GM21381 (cell line): ENCODE results near the gene RBMXL2.

Experiments used
- ATAC-seq: cut with Tn5 transposase; IDR thresholded peaks from one replicate; pipeline ENCODE4 v1.9.1; 2021; ENCODE audit warnings: mild to moderate bottlenecking, moderate library complexity; ENCODE audit not compliant: unreplicated experiment

The RBMXL2 gene

DNA sequence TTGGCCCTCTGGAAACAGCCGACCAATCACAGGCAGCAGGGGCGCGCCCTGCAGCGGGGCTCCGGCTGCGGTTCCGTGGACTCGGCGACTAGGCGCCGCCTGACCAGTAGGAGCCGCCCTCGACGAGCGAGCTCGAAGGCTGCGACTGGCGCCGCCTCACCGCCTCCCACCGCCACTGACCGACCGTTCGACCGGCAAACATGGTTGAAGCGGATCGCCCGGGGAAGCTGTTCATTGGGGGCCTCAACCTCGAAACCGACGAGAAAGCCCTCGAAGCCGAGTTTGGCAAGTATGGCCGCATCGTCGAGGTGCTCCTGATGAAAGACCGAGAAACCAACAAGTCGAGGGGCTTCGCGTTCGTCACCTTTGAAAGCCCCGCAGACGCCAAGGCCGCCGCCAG lies at the start of gene RBMXL2:
TSS of gene RBMXL2 (plus strand) at position 78 of the 400 bp plus-strand sequence. CDS start at position 201, 123 bp downstream.
- ATAC-seq: no peak

DNA sequence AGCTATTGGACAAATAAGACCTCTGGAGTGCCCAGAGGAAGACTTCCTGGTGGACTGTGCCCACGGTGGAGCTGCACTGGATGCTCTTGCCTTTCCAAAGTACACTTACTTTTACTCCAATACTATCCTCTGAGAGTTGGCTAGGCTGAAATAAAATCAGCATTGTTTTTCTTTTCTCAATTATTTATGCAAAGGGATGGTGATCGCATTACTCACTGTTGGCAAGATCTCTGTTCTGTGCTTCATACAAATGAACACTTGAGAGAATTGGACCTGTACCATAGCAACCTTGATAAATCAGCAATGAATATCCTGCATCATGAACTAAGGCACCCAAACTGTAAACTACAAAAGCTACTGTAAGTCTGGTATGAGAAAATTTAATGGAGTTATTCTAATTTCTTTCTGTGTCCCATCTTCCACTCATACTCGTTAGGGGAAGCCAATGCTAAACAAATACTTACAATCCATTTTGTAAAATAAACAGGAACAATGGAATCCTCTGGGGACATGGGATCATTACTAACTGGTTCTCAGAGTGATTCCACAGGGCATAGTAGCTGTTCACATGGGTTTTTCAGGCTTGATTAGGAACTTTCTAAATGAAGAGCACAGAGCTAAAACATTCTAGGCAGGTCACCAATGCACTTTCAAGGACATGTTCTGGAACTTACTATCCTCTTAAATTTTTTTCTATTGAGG lies 42.2 kb upstream of the RBMXL2 start:
- ATAC-seq: no peak

GRCh38 chr11:7050191-7050590 lies 38.6 kb upstream of the RBMXL2 start:
- no peak for ATAC-seq

DNA sequence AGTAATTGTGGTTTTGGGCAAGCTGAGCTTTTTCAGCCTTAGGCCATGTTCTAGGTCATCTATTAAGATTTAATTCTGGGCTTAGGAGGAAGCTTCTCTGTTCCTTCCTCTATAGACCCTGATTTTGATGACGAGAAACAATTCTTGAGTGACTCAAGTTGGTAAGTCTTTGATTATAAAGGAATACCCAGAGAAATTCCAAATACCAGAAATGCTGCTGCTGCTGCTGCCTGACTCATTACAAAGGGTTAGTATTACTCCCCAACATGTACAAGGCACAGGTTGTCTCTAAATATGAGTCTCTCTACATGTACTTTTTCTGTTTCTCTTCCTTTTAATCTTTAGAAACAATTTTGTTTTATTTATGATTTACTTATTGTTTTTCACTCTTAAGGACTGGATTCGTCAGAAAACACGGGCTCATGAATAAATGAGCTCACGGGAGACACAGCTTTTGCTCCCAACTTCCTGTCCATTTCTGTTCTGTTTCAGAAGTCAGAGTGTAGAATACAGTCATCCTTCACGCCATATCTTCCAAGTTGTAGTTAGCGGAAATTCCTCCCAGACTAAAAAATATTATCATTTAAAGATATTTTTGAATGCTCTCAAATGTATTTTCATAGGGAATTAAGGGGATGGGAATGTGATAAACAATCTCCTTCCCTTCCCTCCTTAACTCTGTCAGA lies 31.8 kb upstream of the RBMXL2 start:
- ATAC-seq: no peak

DNA sequence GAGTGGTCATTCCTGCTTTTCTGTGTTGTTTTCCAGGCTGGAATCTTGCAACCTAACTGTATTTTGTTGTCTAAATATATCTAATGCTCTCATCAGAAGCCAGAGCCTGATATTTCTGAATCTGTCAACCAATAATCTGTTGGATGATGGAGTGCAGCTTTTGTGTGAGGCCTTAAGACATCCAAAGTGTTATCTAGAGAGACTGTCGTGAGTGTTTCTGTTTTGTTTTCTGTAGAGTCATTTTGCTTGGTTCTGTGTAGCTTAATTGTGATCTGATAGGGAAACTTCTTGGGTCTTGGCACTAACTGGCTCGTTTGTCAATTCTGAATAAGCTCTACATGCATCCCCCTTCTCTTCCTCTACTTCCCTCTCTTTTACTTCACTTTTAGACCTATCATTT lies 31.2 kb upstream of the RBMXL2 start:
- no peak for ATAC-seq

GRCh38 chr11:7060868-7061267 lies 27.9 kb upstream of the RBMXL2 start:
- no peak for ATAC-seq

GRCh38 chr11:7062534-7062933 lies 26.3 kb upstream of the RBMXL2 start:
- ATAC-seq: no peak

- no peak for ATAC-seq
These were observed 16.3 kb upstream of the RBMXL2 start for GRCh38 chr11:7072401-7073028.

DNA sequence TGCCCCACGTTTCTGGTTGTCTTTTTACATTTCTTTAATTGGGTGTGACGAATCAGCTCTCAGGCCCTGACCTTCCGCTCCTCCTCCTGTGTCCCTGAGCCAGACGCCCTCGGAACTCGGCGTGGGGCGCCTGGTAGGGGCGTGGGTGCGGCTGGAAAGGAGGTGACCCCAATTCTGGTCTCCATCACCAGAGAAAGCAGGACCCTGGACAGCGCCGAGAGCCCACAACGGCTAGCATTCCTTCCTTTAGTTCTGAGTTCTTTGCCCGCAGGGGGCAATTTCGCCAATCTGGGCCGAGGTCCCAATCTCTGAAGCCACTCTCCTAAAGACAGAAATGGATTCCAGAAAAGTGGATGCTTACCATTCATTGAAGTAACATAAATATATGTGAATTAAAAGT lies 11.7 kb upstream of the RBMXL2 start:
- ATAC-seq: no peak

DNA sequence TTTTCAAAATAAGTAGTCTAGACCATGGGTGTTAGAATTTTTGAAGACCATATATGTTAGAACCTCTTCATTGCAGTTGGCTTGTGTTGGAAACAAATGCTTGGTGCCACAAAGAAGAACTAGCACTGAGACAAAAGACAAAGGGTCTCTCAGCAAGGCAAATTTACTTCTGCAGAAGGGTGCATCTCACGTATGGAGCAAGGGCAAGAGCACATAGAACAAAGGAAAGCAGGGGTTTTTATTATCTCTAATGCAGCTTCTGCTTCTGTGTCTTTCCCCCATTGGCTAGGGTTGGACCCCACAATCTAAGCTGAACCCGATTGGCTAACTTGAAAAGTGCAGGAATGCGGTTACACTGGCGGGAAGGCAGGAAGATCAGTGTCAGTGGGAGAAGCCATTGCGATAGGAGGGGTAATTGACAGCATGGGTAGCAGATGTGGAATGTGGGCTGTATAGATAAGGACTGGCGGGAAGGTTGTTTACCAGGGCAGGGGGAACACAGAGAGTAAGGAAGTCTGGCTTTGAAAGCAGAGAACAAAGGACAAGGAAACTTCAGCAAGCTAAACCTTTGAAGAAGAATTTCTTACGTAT lies 9.2 kb upstream of the RBMXL2 start:
- no peak for ATAC-seq

- ATAC-seq: no peak
These were observed 7.9 kb upstream of the RBMXL2 start for GRCh38 chr11:7080900-7081299.

DNA sequence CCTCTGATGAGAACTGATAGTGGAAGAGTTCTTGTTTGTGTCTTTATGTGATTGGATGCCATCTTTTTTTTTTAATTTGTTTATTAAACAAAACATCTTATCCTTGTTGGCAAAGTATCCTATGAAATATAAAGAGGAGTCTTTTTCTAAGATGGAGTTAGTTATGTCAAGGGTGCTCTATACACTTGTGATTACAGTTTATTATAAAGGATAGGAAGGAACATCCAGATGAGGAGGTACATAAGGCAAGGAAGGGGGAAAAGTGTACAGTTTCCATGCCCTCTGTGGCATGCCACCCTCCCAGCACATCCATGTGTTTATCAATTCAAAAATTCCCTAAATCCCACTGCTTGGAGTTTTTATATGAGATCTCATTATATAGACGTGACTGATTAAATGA lies 7.4 kb upstream of the RBMXL2 start:
- no peak for ATAC-seq

- ATAC-seq: no peak
These were observed 792 bp downstream of the RBMXL2 start for GRCh38 chr11:7089328-7090251.

DNA sequence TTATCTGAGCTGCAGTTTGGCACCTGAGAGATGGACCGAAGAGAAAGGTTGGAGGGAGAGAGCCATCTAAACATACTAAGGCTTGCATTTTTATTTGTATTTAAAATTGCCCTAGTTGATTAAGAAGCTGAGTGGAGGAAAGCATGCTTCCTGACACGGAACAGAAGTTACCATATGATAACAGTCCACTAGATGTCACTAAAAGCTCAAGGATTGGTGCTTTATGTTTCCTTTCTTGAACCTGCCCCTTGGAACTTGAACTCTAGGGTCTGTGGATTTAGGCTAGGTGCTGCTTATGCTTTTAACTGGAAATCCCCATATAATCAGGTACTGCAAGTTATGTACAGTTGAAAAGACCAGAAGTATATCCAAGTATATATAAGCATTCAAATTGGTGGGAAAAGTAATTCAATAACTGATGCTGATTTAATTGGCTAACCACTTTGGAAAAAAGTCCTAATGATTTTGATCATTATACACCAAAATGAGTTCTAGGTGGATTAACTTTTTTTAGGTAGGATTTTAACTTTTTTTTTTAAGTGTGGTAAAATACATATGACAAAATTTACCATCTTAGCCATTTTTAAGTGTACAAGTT lies 9.5 kb downstream of the RBMXL2 start:
- ATAC-seq: peak; percentile 86

GRCh38 chr11:7115780-7116179 lies 27.0 kb downstream of the RBMXL2 start:
- ATAC-seq: no peak

DNA sequence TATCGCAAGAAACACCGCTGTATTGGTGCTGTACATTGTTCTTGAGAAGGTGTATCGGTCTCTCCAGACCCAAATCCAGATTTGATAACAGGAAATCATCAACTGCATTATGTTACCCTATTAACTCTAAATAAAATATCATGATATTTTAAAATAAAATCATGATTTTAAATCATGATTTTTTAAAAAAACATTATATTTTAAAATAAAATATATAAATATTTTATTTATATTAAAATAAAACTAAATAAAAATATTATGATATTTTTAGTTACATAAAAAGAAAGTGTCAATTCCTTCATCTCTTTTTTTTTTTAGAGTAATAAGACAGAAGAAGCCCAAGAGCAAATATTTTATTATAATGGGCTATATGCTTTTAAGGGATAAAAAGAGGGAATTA lies 27.6 kb downstream of the RBMXL2 start:
- no peak for ATAC-seq

DNA sequence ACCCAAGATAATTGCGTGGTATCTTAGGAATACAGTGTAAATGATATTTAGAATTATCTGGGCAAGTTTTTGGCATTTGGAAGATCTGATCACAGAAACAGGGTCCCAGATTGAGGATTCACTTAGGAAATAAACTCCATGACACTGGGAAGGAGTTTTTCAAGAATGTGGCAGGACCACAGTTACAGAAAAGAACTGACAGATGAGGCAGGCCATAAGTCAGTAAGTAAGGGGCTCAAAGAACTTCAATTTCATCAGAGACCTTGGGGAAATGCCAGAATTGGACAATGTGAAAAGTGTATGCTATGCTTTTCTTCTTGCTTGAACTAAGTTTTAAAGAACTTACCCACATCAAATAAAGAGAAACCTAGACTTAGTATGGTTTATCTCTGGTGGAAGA lies 49.3 kb downstream of the RBMXL2 start:
- no peak for ATAC-seq
